Measurements from ENCODE around the gene CORO2B.

DNA sequence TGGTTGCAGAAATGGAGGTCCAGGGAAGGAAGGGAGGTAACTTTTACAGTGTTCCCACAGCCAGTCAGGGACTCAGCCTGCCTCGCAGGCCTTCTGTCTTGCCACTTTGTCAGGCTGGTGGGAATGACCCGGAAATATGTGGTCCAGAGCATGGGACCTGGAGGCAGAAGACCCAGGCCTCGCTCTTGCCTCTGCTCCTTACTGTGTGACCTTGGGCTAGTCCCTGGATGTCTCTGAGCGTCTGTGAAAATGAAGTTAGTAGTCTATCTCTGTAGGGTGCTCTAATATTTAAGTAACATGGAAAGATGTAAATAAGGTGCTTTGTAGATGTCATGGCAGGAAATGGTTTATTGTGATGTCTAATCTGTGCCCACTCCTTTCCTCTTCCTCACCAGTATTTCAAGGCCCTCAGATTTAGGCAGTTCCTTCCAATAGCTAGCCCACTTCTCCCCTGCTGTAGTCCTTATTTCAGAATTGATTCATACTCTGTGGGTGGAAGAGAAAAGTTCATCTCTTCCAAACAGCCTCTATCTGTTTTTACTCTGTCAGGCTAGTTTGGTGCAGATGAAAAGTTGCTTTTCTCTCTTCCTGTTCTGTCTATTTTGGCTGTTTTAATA is 9.1 kb downstream of the CORO2B start:
- TF ChIP-seq, protein P1, sequence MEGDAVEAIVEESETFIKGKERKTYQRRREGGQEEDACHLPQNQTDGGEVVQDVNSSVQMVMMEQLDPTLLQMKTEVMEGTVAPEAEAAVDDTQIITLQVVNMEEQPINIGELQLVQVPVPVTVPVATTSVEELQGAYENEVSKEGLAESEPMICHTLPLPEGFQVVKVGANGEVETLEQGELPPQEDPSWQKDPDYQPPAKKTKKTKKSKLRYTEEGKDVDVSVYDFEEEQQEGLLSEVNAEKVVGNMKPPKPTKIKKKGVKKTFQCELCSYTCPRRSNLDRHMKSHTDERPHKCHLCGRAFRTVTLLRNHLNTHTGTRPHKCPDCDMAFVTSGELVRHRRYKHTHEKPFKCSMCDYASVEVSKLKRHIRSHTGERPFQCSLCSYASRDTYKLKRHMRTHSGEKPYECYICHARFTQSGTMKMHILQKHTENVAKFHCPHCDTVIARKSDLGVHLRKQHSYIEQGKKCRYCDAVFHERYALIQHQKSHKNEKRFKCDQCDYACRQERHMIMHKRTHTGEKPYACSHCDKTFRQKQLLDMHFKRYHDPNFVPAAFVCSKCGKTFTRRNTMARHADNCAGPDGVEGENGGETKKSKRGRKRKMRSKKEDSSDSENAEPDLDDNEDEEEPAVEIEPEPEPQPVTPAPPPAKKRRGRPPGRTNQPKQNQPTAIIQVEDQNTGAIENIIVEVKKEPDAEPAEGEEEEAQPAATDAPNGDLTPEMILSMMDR (IDR thresholded peaks at IDR 0.05; ENCODE audit: borderline replicate concordance, extremely low read depth, low read length, poor library complexity, severe bottlenecking) = no peak
- no peak for TF ChIP-seq EZH2 (IDR thresholded peaks at IDR 0.05; ENCODE audit: borderline replicate concordance, low read depth, low read length, severe bottlenecking)

Data from DND-41 (cell line).